GM13976 (cell line): ENCODE data around the gene ZBTB45.
"Not testable (repeated sequence)": the region's sequence is repeated elsewhere in the genome, so short reads cannot be mapped to it uniquely, and the experiment has no call there.

ENCODE experiments used
- DNase-seq: peaks from one replicate; pipeline ENCODE4 v3.0.0; 2012; ENCODE audit warnings: low spot score
- in situ Hi-C: fragments of 300-500 bp; cut with MboI; formaldehyde crosslinking; loops from one replicate; pipeline ENCODE4 v1.12.0; 2022; ENCODE audit warnings: low sequenced_read_pairs, mixed read lengths, inconsistent platforms; ENCODE audit not compliant: unreplicated experiment
- TF ChIP-seq, protein P1 (sequence below): IDR thresholded peaks from 2 replicates; pipeline ENCODE4 v1.5.1; 2012; ENCODE audit warnings: borderline replicate concordance, mild to moderate bottlenecking; ENCODE audit not compliant: insufficient read depth; ENCODE audit errors: extremely low read depth, missing control alignments, control extremely low read depth

The ZBTB45 gene

DNA sequence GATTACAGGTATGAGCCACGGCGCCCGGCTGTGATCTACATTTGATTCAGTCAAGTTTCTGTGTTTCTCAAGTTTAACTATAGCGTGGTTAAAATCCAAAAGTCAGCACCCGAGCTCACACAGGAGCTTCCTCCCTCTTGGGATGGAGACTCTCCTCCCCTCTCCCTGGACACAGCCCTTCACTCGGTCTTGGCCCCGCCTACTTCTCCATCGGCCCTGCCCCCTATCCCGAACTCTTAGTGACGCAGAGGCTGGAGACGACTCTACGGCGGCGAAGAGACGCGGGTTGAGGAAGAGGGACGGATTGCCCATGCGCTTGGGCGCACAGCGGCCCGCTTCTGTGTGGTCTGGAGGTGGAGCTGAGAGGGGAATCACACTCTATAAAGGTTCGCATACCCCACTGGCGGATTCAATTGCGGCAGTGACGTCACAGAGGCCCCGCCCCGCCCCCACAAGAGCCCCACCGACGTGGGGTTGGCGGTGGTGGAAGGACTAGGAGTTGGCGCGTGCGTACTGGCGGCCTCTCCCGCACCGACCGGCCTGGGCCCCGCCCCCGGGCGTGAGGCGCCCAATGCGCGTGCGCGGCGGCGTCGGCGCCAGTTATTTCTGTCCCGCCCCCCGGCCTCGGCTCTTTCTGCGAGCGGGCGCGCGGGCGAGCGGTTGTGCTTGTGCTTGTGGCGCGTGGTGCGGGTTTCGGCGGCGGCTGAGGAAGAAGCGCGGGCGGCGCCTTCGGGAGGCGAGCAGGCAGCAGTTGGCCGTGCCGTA, 24.4 kb upstream of the ZBTB45 start, which contains the start of gene TRIM28:
Gene TRIM28 (plus strand): TSS at position 239 of the 765 bp plus-strand sequence. CDS start 694 bp downstream, outside the sequence.
- in situ Hi-C loops: no loop called here
- TF ChIP-seq, protein P1, sequence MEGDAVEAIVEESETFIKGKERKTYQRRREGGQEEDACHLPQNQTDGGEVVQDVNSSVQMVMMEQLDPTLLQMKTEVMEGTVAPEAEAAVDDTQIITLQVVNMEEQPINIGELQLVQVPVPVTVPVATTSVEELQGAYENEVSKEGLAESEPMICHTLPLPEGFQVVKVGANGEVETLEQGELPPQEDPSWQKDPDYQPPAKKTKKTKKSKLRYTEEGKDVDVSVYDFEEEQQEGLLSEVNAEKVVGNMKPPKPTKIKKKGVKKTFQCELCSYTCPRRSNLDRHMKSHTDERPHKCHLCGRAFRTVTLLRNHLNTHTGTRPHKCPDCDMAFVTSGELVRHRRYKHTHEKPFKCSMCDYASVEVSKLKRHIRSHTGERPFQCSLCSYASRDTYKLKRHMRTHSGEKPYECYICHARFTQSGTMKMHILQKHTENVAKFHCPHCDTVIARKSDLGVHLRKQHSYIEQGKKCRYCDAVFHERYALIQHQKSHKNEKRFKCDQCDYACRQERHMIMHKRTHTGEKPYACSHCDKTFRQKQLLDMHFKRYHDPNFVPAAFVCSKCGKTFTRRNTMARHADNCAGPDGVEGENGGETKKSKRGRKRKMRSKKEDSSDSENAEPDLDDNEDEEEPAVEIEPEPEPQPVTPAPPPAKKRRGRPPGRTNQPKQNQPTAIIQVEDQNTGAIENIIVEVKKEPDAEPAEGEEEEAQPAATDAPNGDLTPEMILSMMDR: no peak
- peak; percentile 100 for DNase-seq

DNA sequence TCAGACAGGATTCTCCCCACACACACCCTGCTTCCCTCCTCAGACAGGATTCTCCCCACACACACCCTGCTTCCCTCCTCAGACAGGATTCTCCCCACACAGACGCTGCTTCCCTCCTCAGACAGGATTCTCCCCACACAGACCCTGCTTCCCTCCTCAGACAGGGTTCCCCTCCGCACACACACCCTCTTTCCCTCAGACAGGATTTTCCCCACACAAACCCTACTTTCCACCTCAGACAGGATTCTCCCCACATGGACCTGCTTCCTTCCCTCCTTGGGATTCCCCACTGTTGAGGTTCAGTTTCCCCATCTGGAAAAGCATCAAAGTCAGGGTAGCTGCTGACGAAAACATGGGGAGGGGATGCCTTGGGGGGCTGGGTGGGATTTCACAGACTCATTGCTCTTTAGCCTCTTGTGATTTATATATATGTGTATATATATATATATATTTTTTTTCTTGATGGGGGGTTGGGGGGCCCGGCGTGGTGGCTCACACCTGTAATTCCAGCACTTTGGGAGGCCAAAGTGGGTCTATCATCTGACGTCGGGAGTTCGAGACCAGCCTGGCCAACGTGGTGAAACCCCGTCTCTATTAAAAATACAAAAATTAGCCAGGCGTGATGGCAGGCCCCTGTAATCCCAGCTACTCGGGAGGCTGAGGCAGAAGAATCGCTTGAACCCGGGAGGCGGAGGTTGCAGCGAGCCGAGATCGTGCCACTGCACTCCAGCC, 23.2 kb upstream of the ZBTB45 start:
- in situ Hi-C loops, DNase-seq: not testable (repeated sequence)

DNA sequence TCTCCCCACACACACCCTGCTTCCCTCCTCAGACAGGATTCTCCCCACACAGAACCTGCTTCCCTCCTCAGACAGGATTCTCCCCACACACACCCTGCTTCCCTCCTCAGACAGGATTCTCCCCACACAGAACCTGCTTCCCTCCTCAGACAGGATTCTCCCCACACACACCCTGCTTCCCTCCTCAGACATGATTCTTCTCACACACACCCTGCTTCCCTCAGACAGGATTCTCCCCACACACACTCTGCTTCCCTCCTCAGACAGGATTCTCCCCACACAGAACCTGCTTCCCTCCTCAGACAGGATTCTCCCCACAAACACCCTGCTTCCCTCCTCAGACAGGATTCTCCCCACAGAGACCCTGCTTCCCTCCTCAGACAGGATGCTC, 19.6 kb upstream of the ZBTB45 start:
- in situ Hi-C loops: not testable (repeated sequence)

DNA sequence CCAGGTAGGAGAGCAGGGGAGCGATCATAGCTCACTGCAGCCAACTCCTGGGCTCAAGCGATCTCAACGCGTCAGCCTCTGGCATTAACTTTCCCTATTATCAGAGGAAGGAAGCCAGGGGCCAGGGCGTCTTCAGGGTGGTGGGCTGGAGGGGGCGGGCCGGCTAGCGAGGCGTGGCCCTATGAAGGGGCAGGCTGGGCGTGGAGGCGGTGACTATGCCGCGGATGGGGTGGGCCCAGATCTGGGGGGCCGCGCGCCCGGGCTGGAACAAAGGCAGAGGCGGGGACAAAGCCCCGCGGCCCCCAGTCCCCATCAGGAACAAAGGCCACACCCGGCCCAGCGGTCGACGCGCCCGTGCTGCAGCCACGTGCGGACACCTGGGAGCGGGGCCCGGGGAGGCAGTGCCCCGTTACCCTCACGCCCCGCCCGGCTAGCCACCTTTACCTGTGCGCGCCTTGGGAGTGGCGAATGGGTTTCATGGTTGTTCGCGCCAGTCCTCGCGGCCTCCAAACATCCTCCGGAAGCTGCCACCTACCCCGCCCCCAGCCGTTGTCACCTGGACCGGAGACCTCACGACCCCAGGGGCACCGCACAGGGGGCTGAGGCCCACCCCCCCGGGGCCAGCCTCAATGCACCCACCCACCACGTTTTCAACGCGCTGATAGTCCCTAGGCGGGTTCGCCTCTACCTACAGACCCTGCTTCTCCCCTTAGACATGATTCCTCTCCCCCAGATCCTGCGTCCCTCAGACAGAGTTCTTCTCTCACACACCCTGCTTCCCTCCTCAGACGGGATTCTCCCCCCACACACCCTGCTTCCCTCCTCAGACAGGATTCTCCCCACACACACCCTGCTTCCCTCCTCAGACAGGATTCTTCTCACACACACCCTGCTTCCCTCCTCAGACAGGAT, 18.9 kb upstream of the ZBTB45 start:
- peak; percentile 57 for DNase-seq
- TF ChIP-seq, protein P1: no peak
- in situ Hi-C loops: no loop called here

More for the DNA sequence above, 19.6 kb upstream of the ZBTB45 start:
- DNase-seq: not testable (repeated sequence)

DNA sequence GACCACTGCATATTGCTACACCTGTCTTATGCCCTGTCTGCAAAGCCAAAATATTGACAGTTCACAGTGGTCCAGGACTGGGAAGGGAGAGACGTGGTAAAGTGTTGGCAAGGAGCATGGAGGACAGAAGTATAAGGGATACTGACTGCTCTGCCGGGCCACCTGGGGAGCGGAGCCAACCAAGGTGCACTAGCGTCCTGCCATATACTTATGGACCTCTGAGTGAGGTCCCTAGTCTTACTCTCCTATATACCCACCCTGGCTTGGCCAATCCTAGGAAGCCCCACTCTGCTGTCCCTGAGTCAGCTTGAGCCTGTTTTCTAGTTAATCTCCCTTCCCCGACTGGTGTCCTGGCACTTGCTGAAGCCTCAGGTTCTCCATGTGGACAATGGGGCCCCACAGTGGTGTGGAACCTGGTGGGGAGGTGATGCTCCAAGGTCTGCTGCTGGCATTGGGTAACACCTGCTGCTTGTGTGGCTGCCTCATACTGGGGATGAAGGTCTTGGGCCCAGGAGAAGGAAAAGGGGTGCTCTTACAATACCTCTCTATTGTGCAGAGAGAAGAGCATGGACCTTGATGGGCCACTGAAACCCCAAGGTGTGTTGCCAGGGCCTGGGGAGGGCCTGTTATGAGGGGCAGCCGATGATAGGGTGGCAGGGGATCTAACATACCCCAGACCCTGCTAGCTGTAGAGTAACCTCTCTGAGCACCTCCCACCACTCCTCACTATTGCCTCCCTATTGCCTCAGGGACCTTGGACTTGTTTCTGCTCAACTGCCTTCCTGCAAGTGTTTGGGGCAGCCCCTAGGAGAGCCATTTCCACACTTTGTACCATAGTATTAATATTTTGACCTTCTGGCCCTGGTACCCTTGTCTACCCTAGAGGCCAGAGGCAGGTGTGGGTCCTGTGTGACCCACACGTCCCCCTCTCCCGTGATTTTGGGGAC, 17.5 kb upstream of the ZBTB45 start:
- TF ChIP-seq, protein P1: no peak
- in situ Hi-C loops: no loop called here
- no peak for DNase-seq

DNA sequence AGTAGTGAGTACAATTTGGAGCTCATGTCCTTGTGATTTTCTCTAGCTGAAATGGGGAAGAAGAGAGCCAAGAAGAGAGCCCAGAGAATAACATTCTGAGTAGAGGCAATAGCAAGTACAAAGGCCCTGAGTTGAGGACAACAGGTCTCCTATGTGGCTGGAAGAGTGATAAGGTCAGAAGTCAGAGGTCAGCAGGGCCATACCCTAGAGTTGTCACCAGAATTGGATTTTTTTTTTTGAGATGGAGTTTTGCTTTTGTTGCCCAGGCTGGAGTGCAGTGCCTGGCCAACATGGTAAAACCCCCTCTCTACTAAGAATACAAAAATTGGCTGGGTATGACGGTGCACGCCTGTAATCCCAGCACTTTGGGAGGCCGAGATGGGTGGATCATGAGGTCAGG, 16.2 kb upstream of the ZBTB45 start:
- TF ChIP-seq, protein P1: no peak
- no peak for DNase-seq
- in situ Hi-C loops: no loop called here
